ENCODE measurements around the gene LPO.

GRCh38 chr17:58269557-58270291 lies 31.3 kb downstream of the LPO start:
- TF ChIP-seq CTCF (IDR thresholded peaks at IDR 0.05) (no peak), POLR2AphosphoS5 (IDR thresholded peaks at IDR 0.05) (no peak)
